Thyroid gland (tissue), 4 donors: ENCODE data around the gene ZNF784.

Experiments
- POLR2A ChIP-seq, 2 donors: fragments of 450-650 bp; IDR thresholded peaks; one replicate each; pipeline ENCODE4 v1.6.1; 2017; ENCODE audit warnings: antibody characterized with exemption in 2 of 2, mild to moderate bottlenecking in 2 of 2, moderate library complexity in 1 of 2
- TF ChIP-seq, protein P1 (sequence below), 6 experiments: fragments of 200-600 bp in 3 of 6; fragments of 450-650 bp in 3 of 6; sonication (generic) in 3 of 6; IDR thresholded peaks; one replicate each; pipeline ENCODE4 v1.5.1; 2016 to 2019; ENCODE audit warnings: antibody characterized with exemption in 6 of 6, mild to moderate bottlenecking in 2 of 6, inconsistent platforms in 1 of 6, moderate library complexity in 1 of 6

DNA sequence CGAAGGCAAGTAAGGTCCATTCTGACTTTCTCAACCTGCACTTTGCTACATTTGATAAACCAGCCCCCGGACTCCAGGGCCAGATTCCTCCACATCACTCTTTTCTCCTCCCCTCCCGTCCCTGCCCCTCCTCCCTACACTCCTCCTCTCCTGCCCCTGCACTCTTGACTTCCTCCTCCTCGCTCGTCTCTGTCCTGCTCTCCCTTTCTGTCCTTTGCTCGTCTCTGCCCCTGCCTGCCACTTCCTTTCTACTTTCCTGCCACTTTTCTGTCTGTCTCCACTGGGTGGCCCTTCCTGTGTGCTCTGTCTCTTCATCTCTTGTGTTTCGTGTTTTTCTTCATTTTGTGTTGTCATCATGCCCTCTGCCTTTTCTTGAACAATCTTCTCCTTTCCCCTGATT, 37.5 kb upstream of the ZNF784 start:
- TF ChIP-seq, protein P1, sequence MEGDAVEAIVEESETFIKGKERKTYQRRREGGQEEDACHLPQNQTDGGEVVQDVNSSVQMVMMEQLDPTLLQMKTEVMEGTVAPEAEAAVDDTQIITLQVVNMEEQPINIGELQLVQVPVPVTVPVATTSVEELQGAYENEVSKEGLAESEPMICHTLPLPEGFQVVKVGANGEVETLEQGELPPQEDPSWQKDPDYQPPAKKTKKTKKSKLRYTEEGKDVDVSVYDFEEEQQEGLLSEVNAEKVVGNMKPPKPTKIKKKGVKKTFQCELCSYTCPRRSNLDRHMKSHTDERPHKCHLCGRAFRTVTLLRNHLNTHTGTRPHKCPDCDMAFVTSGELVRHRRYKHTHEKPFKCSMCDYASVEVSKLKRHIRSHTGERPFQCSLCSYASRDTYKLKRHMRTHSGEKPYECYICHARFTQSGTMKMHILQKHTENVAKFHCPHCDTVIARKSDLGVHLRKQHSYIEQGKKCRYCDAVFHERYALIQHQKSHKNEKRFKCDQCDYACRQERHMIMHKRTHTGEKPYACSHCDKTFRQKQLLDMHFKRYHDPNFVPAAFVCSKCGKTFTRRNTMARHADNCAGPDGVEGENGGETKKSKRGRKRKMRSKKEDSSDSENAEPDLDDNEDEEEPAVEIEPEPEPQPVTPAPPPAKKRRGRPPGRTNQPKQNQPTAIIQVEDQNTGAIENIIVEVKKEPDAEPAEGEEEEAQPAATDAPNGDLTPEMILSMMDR (IDR thresholded peaks at IDR 0.05), result no peak
- no peak for TF ChIP-seq POLR2A (IDR thresholded peaks at IDR 0.05)
